ENCODE results near the gene HES5. TPM values are rescaled to one million over a fixed set of nuclear protein-coding genes. Genes with fewer than 3 reads are reported as not detected.

Gene HES5
- total RNA-seq, 1 experiment from 2014 or later = 0.84 TPM

DNA sequence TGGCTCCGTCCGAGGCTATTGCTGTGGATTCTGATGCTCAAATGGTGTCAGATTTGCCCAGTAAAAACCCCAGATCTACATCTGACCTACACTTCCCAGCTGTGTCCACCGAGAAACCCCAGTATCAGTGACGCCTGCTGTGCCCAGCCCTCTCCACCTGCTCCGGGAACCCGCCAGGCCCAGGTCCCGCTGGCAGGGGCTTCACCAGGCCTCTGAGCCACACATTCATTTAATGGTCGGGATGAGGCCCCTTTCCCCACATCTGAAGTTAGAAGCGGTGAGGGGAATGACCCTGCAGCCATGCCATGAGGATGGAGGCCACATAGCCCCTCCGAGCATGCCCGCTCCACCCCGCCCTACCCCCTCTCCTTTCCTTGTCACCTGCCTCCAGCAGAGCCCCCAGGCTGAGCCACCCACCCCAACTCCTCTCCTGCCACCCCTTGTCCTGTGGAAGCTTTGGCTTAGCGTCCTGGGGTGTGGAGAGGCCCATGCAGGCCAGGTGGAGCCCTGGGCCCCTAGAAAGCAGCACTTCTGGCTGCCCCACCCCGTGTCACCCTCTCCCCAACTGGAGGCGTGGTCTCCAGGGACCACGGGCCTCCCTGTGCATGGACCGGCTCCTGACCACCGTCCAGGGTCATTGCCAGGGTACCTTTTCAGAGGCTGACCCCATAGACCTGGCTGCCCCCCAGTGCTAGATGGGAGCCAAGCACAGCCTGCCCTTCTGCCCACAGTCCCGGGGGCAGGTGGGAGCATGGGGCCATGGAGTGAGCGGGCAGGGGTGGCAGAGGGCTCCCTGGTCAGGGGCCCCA is 34.1 kb upstream of the HES5 start:
- BruUV-seq (replicated peaks) = no TSS peak
- CTCF ChIA-PET = no interaction called here
- no peak for ATAC-seq

DNA sequence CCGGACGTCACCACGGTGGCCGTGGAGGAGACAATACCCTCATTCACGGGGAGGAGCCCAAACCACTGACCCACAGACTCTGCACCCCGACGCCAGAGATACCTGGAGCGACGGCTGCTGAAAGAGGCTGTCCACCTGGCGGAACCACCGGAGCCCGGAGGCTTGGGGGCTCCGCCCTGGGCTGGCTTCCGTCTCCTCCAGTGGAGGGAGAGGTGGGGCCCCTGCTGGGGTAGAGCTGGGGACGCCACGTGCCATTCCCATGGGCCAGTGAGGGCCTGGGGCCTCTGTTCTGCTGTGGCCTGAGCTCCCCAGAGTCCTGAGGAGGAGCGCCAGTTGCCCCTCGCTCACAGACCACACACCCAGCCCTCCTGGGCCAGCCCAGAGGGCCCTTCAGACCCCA is 33.1 kb upstream of the HES5 start:
- Histone ChIP-seq H3K9me2 (replicated peaks; ENCODE audit: low read length) (no peaks in the 10 kb centered on the region), H3K27ac (ENCODE audit: low read length) (no peak overlapping the region), H3K9ac (ENCODE audit: low read length) (no peak overlapping the region), H2AFZ (ENCODE audit: low read length) (no peak overlapping the region), H3K79me2 (ENCODE audit: low read length) (no peaks in the 10 kb centered on the region), H3K9me3 (ENCODE audit: low read length) (no peaks in the 10 kb centered on the region), H3K4me3 (ENCODE audit: low read length) (no peak overlapping the region), H3K4me2 (ENCODE audit: low read length) (no peak overlapping the region), H3K36me3 (ENCODE audit: low read depth, low read length) (no peaks in the 10 kb centered on the region), H3K4me1 (ENCODE audit: insufficient read depth, low read length) (no peaks in the 10 kb centered on the region), H3F3A (ENCODE audit: low read length, unreplicated experiment) (no peaks in the 10 kb centered on the region), H4K20me1 (ENCODE audit: low read length) (no peaks in the 10 kb centered on the region), H3K27me3 (ENCODE audit: low read length) (0 out of 2 replicates have a peak, but pooled peaks cover 6% of the 10 kb centered on the region)
- no TSS peak for BruUV-seq (replicated peaks)
- POLR2A ChIA-PET (ENCODE audit: unreplicated experiment) = no interaction called here
- ATAC-seq = no peak
- intact Hi-C loops (cut with micrococcal nuclease) = no loop called here
- DNase-seq = no peak
- TF ChIP-seq EZH2phosphoT487 (IDR thresholded peaks at IDR 0.05; ENCODE audit: borderline replicate concordance, low read length) = no peak
- TF ChIP-seq EZH2 (IDR thresholded peaks at IDR 0.05; ENCODE audit: low read length, unreplicated experiment) = no peak
- TF ChIP-seq, protein P1, sequence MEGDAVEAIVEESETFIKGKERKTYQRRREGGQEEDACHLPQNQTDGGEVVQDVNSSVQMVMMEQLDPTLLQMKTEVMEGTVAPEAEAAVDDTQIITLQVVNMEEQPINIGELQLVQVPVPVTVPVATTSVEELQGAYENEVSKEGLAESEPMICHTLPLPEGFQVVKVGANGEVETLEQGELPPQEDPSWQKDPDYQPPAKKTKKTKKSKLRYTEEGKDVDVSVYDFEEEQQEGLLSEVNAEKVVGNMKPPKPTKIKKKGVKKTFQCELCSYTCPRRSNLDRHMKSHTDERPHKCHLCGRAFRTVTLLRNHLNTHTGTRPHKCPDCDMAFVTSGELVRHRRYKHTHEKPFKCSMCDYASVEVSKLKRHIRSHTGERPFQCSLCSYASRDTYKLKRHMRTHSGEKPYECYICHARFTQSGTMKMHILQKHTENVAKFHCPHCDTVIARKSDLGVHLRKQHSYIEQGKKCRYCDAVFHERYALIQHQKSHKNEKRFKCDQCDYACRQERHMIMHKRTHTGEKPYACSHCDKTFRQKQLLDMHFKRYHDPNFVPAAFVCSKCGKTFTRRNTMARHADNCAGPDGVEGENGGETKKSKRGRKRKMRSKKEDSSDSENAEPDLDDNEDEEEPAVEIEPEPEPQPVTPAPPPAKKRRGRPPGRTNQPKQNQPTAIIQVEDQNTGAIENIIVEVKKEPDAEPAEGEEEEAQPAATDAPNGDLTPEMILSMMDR (conservative IDR thresholded peaks at IDR 0.05; ENCODE audit: low read depth, low read length) = no peak
- CTCF ChIA-PET = no interaction called here

More for the DNA sequence above, 34.1 kb upstream of the HES5 start:
- H3K9me2 ChIP-seq (replicated peaks; ENCODE audit: low read length) = no peaks in the 10 kb centered on the region
- intact Hi-C loops (cut with micrococcal nuclease) = no loop called here
- no peak overlapping the region for H3K9ac ChIP-seq (ENCODE audit: low read length)
- DNase-seq = no peak
- H3K4me2 ChIP-seq (ENCODE audit: low read length) = no peak overlapping the region
- H3F3A ChIP-seq (ENCODE audit: low read length, unreplicated experiment) = no peaks in the 10 kb centered on the region
- TF ChIP-seq EZH2phosphoT487 (IDR thresholded peaks at IDR 0.05; ENCODE audit: borderline replicate concordance, low read length) (no peak), EZH2 (IDR thresholded peaks at IDR 0.05; ENCODE audit: low read length, unreplicated experiment) (no peak)
- TF ChIP-seq, protein P1 (conservative IDR thresholded peaks at IDR 0.05; ENCODE audit: low read depth, low read length) = no peak
- no peaks in the 10 kb centered on the region for H3K9me3 ChIP-seq (ENCODE audit: low read length)
- no peaks in the 10 kb centered on the region for H4K20me1 ChIP-seq (ENCODE audit: low read length)
- H3K4me1 ChIP-seq (ENCODE audit: insufficient read depth, low read length) = no peaks in the 10 kb centered on the region
- 0 out of 2 replicates have a peak, but pooled peaks cover 9% of the 10 kb centered on the region for H3K27me3 ChIP-seq (ENCODE audit: low read length)
- POLR2A ChIA-PET (ENCODE audit: unreplicated experiment) = no interaction called here
- no peak overlapping the region for H3K27ac ChIP-seq (ENCODE audit: low read length)
- no peaks in the 10 kb centered on the region for H3K79me2 ChIP-seq (ENCODE audit: low read length)
- H2AFZ ChIP-seq (ENCODE audit: low read length) = no peak overlapping the region
- no peak overlapping the region for H3K4me3 ChIP-seq (ENCODE audit: low read length)
- no peaks in the 10 kb centered on the region for H3K36me3 ChIP-seq (ENCODE audit: low read depth, low read length)
